Stimulated activated CD4-positive, alpha-beta T cell treated with anti-CD3 and anti-CD28 coated beads, Interleukin-15, amount 100 ng/mL, for 24 hours (primary cell): ENCODE measurements around the gene PRKCD.

ENCODE experiments used
- DNase-seq: peaks from one replicate; pipeline ENCODE4 v3.0.0-alpha.2; 2020

PRKCD gene

DNA sequence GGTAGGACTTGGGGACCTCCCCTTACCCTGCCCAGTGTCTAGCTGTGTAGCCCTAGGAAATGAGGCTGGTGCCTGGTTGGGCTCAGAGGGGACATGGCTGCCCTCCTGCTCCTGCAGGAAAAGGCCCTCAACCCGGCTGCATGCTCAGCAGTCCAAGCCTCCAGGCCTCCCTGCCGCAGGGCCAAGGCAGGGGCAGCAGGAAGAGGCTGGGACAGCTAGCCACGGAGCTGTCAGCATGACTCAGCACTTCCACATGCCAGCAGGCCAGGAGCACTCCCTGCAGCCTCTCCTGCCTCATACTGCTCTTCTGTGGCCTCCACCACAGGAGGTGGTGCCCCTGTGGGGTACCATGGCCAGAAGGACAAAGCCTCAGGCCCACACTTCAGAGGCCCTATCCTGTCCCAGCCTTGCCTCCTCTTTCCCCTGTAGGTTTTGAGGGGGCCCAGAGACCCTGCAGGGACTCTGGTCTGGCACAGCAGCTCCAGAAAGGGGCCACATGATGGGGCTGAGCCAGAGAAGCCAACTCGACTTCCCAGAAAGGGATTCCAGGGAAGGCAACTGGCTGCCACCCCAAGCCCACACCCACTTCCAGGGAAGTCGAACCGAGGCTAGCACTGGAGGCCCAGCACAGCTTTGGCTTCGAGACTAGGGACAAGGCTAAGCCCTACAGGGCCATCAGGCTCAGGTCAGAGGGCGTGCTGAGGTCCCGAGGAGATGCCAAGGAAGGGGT is 75.3 kb downstream of the PRKCD start:
- no peak for DNase-seq

GRCh38 chr3:53238051-53238850 is 77.2 kb downstream of the PRKCD start:
- no peak for DNase-seq

DNA sequence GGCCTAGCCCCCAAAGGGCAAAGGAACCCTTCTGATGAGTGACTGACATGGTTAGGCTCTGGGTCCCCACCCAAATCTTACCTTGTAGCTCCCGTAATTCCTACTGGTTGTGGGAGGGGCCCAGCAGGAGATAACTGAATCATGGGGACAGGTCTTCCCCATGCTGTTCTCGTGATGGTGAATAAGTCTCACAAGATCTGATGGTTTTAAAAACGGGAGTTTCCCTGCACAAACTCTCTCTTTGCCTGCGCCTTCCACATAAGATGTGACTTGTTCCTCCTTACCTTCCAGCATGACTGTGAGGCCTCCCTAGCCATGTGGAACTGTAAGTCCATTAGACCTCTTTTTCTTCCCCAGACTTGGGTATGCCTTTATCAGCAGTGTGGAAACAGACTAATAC is 77.9 kb downstream of the PRKCD start:
- DNase-seq, result no peak

GRCh38 chr3:53239800-53240199 is 78.8 kb downstream of the PRKCD start:
- DNase-seq, result no peak

- DNase-seq, result no peak
Observed at GRCh38 chr3:53240989-53241972, 80.3 kb downstream of the PRKCD start.

DNA sequence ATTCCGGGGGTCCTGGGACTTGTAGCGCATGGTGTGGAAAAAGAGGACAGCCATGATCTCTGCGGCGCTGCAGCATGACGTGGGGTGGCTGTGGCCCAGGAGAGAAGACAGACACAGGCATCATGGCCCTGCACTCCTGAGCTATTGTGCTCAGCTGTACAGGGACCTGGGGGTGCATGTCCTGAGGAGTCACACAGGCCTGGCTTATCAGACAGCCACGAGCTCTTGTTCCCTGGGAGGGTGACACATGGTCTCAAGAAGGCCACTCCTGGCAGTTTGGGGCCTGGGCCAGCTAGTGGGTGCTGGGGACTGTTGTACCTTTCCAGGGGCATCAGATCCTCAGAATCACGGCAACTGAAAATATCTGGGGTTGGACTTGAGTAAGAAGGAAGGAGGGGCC is 81.1 kb downstream of the PRKCD start:
- no peak for DNase-seq
